GM18520 (cell line): ENCODE results near the gene UCMA.

Source experiments
- ATAC-seq: cut with Tn5 transposase; IDR thresholded peaks from one replicate; pipeline ENCODE4 v1.9.1; 2021; ENCODE audit not compliant: unreplicated experiment

The UCMA gene

DNA sequence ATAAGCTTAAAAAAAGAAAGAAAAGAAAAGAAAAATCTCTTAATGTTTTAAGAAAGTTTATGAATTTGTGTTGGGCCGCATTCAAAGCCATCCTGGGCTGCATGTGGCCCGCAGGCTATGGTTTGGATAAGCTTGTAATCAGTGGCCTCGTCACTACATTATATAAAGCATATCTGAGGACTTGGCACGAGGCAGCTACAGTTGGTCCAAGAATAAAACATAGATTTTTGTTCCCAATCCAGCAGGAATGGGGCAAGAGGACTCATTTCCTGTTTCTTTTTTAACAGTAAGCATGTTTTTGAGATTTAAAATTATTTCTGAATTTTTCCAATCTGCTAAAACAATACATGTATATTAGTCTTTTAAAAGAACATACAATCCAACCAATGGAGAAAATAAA lies 44.2 kb downstream of the UCMA start:
- ATAC-seq, result no peak

DNA sequence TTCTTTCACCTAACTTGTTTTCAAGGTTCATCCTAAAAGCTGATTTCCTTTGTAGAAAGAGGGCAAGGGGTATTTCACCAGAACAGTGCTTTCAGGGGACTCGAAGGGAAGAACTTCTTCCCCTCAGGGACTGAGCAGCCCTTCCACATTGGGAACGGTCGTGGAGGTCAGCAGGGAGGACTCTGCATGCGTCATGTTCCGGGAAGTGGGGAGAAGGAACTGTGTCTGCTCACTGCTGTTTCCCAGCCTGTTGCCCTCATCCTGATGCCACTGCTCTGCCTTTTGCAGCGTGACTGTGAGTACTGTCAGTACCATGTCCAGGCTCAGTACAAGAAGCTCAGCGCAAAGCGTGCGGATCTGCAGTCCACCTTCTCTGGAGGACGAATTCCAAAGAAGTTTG lies 45.6 kb downstream of the UCMA start:
- no peak for ATAC-seq

DNA sequence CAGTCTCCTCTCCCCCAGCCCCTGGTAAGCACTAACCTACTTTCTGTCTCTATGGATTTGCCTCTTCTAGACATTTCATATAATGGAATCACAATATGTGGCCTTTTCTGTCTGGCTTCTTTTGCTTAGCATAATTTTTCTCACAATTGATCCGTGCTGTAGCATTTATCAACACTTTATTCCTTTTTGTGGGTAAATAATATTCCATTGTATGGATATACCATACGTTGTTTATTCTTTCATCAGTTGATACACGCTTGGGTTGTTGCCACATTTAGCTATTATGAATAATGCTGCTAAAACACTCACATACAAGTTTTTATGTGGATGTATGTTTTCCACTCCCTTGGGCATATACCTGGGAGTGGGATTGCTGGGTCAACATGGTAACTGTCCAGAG lies 47.0 kb downstream of the UCMA start:
- ATAC-seq, result no peak

DNA sequence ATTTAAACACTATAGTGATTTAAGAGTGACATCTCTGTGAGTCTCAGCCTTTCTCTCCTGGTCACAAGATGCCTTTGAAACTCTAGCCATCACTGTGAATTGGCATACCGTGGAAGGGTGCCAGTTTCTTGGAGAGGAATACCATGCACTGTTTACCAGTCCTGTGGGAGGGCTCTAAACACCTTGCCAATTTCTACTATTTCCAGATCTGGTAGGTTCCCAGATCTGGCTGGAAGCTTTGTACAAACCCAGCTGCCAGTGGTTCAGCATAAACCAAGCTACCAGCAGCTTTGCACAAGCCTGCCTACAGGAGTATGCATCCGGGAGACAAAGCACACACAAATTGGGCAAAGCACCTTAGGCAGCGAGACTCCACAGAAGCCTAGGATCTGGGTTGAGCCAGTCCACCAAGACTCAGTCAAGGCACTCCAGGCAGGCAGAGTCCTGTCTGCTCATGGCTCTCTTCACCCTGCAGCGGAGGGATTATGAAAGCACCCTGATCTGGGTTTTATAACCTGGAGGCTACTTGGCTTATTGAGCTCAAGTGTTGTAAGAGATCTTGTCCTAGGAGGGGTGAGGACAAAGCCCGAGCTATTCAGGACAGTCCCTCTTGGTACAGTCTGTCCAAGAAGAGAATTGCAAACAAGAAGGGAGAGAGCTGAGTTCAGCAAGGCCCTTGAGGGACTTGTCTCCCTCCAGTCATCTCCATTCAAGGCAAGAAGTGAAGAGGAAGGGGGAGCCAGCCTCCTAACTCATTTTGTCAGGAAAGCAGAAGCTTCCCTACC lies 49.3 kb downstream of the UCMA start:
- ATAC-seq, result no peak

DNA sequence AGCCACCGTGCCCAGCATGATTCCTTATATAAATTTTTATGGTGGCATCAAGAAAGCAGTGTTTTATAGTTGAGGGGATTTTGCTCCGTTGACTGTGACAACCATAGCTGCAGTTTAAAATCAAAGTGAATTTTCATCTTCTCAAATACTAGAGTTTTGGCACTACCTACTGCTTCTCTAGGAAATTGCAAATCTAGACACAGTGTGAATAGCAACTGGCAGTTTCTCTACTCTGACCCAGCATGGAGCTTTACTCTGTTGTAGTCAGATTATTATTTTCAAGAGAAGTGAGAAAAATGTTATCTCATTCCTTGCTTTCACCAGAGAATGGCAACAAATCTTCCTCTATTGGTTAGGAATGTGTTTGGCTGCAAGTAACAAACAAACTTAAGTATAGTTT lies 49.9 kb downstream of the UCMA start:
- ATAC-seq, result no peak

DNA sequence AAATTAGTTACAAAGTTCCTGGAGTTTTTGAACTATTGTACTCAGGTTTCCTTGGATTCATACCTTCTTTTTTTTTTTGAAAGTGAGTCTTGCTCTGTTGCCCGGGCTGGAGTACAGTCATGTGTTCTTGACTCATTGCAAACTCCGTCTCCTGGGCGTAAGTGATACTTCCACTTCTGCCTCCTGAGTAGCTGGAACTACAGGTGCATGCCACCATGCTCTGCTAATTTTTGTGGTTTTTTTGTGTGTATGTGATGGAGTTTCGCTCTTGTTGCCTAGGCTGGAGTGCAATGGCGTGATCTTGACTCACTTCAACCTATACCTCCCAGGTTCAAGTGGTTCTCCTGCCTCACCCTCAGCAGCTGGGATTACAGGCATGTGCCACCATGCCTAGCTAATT lies 50.5 kb downstream of the UCMA start:
- no peak for ATAC-seq

DNA sequence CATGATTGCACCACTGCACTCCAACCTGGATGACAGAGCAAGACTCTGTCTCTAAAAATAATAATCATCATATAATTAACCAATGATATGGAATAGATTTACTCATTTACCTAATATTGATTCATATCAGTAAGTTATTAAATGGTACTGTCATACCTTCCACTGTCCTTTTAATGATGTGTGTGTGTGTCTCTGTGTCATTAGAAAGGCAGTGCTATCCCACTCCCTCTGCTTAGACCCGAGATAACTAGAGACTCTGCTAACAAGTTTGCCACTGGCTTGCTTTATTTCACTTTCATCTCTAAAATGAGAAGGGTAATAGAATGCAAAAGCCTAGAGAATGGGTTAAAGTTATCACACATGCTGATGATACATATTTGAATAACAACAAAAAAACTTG lies 51.8 kb downstream of the UCMA start:
- no peak for ATAC-seq

DNA sequence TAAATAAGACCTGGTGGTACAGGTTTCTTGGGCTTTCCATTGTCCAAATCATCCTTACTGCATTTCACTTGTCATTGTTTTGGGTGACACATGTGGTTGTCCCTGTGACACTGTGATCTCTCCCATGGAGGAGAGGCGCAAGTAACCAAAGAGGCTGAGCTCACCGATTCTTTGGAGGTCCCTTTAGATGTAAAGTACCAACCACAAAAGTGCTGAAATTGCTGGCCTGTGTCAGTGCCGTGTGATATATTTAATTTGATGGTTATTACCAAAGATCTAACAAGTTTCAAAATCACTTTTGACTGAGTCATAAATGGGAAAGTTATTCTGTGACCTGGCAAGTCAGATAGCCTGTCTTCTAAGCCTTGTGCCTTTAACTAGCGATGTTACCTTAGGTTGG lies 53.4 kb downstream of the UCMA start:
- ATAC-seq, result no peak

DNA sequence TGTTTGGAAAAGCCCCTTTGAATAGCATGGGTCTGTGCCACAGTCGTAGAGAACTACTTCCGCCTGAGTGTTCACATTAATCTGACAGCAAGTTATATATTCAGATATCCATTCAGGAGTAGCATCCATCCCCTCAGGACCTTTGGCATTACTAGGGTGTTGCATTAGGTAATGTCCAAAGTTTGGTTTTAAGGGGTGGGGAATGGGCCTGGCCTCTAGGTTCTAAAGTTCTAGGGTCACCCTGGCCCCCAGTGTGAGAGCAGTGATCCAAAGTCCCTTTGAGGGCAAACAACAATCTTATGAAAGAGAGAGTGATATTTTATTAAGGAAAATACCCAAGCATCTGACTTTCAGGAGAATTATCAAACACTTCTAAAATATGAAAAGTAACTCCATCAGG lies 60.6 kb downstream of the UCMA start:
- no peak for ATAC-seq
